Chondrocyte (in vitro differentiated cells): Measurements from ENCODE around the gene PIP5K1B. TPM values are rescaled to one million over a fixed set of nuclear protein-coding genes. Genes with fewer than 3 reads are reported as not detected.

Source experiments
- DNase-seq: peaks from one replicate; pipeline ENCODE4 v3.0.0; 2021; ENCODE audit warnings: mixed read lengths, low spot score
- H3K27ac Mint-ChIP-seq: one replicate; pipeline ENCODE4 v1.8.0; 2021; ENCODE audit warnings: mild to moderate bottlenecking, moderate library complexity, mixed read lengths; ENCODE audit not compliant: unreplicated experiment
- H3K27me3 Mint-ChIP-seq: 2 replicates; pipeline ENCODE4 v1.8.0; 2021; ENCODE audit warnings: low read depth, mixed read lengths
- H3K36me3 Mint-ChIP-seq: 2 replicates; pipeline ENCODE4 v1.8.0; 2021; ENCODE audit warnings: low read depth, mixed read lengths
- H3K4me1 Mint-ChIP-seq: 2 replicates; pipeline ENCODE4 v1.8.0; 2021; ENCODE audit warnings: low read depth, mild to moderate bottlenecking, mixed read lengths
- H3K4me3 Mint-ChIP-seq: one replicate; pipeline ENCODE4 v1.8.0; 2021; ENCODE audit warnings: mild to moderate bottlenecking, moderate library complexity, mixed read lengths; ENCODE audit not compliant: unreplicated experiment
- H3K9me3 Mint-ChIP-seq: 2 replicates; pipeline ENCODE4 v1.8.0; 2021; ENCODE audit warnings: low read depth, mixed read lengths
- CTCF ChIP-seq: fragments of 200-600 bp; sonication (generic); IDR thresholded peaks from 2 replicates; pipeline ENCODE4 v1.5.0; 2021; ENCODE audit warnings: antibody characterized with exemption, mild to moderate bottlenecking, moderate library complexity
- total RNA-seq: library from RNA; stranded (reverse); gene quantifications from 3 replicates; pipeline ENCODE4 v1.2.1, GENCODE V29; 2021

PIP5K1B gene
- total RNA-seq, 1 donor from 2014 or later, result not detected

DNA sequence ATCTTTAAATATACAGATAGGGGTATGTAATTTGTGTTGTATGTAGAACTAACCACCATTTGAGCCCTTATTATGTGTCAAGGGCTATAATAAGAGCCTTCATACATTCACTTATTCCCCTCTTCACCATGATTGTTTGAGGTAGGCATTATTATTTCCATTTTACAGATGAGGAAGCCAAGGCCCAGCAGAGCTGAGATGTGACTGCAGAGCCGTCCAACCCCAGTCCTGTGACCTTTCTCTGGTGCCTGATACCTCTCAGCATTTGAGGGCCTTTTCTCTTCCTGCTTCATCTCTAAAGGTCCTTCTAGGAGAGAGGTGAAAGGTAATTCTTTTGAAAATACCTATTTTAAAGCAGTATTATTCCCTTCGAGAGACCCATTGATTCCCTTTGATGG is 37.3 kb downstream of the PIP5K1B start:
- Mint-ChIP-seq H3K27me3 (peaks cover 3% of the 10 kb centered on the region), H3K4me3 (no peak overlapping the region), H3K36me3 (no peaks in the 10 kb centered on the region), H3K27ac (no peak overlapping the region), H3K4me1 (no peaks in the 10 kb centered on the region), H3K9me3 (no peaks in the 10 kb centered on the region)
- DNase-seq, result no peak
- TF ChIP-seq CTCF, result no peak

- Mint-ChIP-seq H3K4me1 (no peaks in the 10 kb centered on the region), H3K36me3 (no peaks in the 10 kb centered on the region), H3K27ac (no peak overlapping the region), H3K4me3 (no peak overlapping the region), H3K27me3 (peaks cover 4% of the 10 kb centered on the region), H3K9me3 (no peaks in the 10 kb centered on the region)
- no peak for DNase-seq
- no peak for TF ChIP-seq CTCF
Measured at GRCh38 chr9:68744426-68744825, 39.4 kb downstream of the PIP5K1B start.

GRCh38 chr9:68746525-68746924 is 41.5 kb downstream of the PIP5K1B start:
- H3K4me3 Mint-ChIP-seq, result no peak overlapping the region
- no peaks in the 10 kb centered on the region for H3K9me3 Mint-ChIP-seq
- no peaks in the 10 kb centered on the region for H3K36me3 Mint-ChIP-seq
- peaks cover 7% of the 10 kb centered on the region for H3K27me3 Mint-ChIP-seq
- TF ChIP-seq CTCF, result no peak
- no peak for DNase-seq
- H3K27ac Mint-ChIP-seq, result no peak overlapping the region
- no peaks in the 10 kb centered on the region for H3K4me1 Mint-ChIP-seq

DNA sequence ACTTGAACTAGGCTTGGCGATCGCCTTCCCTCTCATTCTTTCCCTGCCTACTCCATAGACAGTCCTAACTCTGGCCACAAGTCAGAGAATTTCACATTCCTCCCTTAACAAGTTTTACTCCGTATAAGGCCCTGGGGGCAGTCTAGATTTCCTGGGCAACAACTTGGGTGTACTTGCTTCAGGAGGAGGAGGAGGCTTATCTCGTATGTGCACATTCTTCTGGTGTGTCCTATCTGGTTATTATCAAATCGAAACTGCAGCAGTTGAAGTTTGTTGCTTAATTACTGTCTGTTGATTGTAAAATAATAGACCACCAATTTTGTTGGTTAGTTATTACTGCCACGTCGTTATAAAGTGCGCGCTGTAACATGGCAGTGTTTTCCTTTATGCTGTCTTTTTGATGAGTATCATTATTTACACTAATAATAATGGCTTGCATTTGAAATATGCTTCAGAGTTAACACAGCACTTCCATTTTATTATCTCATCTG is 42.0 kb downstream of the PIP5K1B start:
- no peak for TF ChIP-seq CTCF
- no peak for DNase-seq
- H3K27me3 Mint-ChIP-seq, result peaks cover 8% of the 10 kb centered on the region
- H3K4me1 Mint-ChIP-seq, result no peaks in the 10 kb centered on the region
- H3K4me3 Mint-ChIP-seq, result no peak overlapping the region
- H3K27ac Mint-ChIP-seq, result no peak overlapping the region
- no peaks in the 10 kb centered on the region for H3K9me3 Mint-ChIP-seq
- H3K36me3 Mint-ChIP-seq, result no peaks in the 10 kb centered on the region

- no peak for TF ChIP-seq CTCF
- Mint-ChIP-seq H3K4me1 (no peaks in the 10 kb centered on the region), H3K27me3 (peaks cover 9% of the 10 kb centered on the region), H3K9me3 (no peaks in the 10 kb centered on the region), H3K36me3 (no peaks in the 10 kb centered on the region), H3K4me3 (no peak overlapping the region), H3K27ac (no peak overlapping the region)
- no peak for DNase-seq
Measured at GRCh38 chr9:68749135-68749534, 44.1 kb downstream of the PIP5K1B start.
